HAP-1 (cell line): Measurements from ENCODE around the gene DTNB.

Experiments used
- DNase-seq, 2 experiments: peaks; one replicate each; pipeline ENCODE4 v3.0.0-alpha.2; 2016 to 2020; ENCODE audit warnings: low spot score in 2 of 2
- H3K27me3 ChIP-seq: fragments of 250-450 bp; sonication (Bioruptor Pico); 2 replicates; pipeline ENCODE4 v1.5.1; 2020; ENCODE audit warnings: low read depth, mild to moderate bottlenecking, moderate library complexity
- H3K36me3 ChIP-seq: fragments of 250-450 bp; sonication (Bioruptor Pico); replicated peaks from 2 replicates; pipeline ENCODE4 v1.5.1; 2020; ENCODE audit warnings: mild to moderate bottlenecking
- H3K4me1 ChIP-seq: fragments of 250-450 bp; sonication (Bioruptor Pico); 2 replicates; pipeline ENCODE4 v1.5.1; 2020; ENCODE audit warnings: mild to moderate bottlenecking
- H3K4me3 ChIP-seq: fragments of 250-450 bp; sonication (Bioruptor Pico); 2 replicates; pipeline ENCODE4 v1.5.1; 2020; ENCODE audit warnings: mild to moderate bottlenecking, moderate library complexity
- H3K9me3 ChIP-seq: fragments of 250-450 bp; sonication (Bioruptor Pico); 2 replicates; pipeline ENCODE4 v1.5.1; 2020; ENCODE audit warnings: mild to moderate bottlenecking, moderate library complexity
- in situ Hi-C: fragments of 300-500 bp; cut with MboI; formaldehyde crosslinking; loops from 3 replicates; pipeline ENCODE4 v1.14.3; 2020; ENCODE audit warnings: low sequenced_read_pairs, inconsistent platforms, mixed read lengths

DTNB gene

GRCh38 chr2:25481381-25482300 lies 191.7 kb downstream of the DTNB start:
- no peak for DNase-seq
- in situ Hi-C loops, result no loop called here

GRCh38 chr2:25480561-25480960 lies 192.8 kb downstream of the DTNB start:
- in situ Hi-C loops, result no loop called here
- no peak overlapping the region for H3K4me3 ChIP-seq
- peaks cover 2% of the 10 kb centered on the region for H3K4me1 ChIP-seq
- no peaks in the 10 kb centered on the region for H3K36me3 ChIP-seq
- H3K9me3 ChIP-seq, result peaks cover 2% of the 10 kb centered on the region; the same call in 1 of the 2 replicates
- no peaks in the 10 kb centered on the region; the same call in 1 of the 2 replicates for H3K27me3 ChIP-seq
- DNase-seq, result no peak

More at GRCh38 chr2:25481381-25482300, 191.7 kb downstream of the DTNB start:
- H3K27me3 ChIP-seq, result no peaks in the 10 kb centered on the region; the same call in 1 of the 2 replicates
- no peaks in the 10 kb centered on the region for H3K9me3 ChIP-seq
- H3K4me1 ChIP-seq, result peaks cover 2% of the 10 kb centered on the region
- H3K4me3 ChIP-seq, result no peak overlapping the region
- no peaks in the 10 kb centered on the region for H3K36me3 ChIP-seq

- in situ Hi-C loops, result no loop called here
- Histone ChIP-seq H3K9me3 (peaks cover 2% of the 10 kb centered on the region; the same call in 1 of the 2 replicates), H3K4me3 (no peak overlapping the region), H3K36me3 (no peaks in the 10 kb centered on the region), H3K4me1 (peaks cover 2% of the 10 kb centered on the region), H3K27me3 (no peaks in the 10 kb centered on the region; the same call in 1 of the 2 replicates)
- no peak for DNase-seq
These were observed 193.6 kb downstream of the DTNB start for GRCh38 chr2:25479761-25480160.

- Histone ChIP-seq H3K27me3 (no peaks in the 10 kb centered on the region; the same call in 1 of the 2 replicates), H3K4me1 (peaks cover 2% of the 10 kb centered on the region), H3K9me3 (peaks cover 2% of the 10 kb centered on the region; the same call in 1 of the 2 replicates), H3K4me3 (no peak overlapping the region), H3K36me3 (no peaks in the 10 kb centered on the region)
- in situ Hi-C loops, result no loop called here
- no peak for DNase-seq
These were observed 194.6 kb downstream of the DTNB start for GRCh38 chr2:25478736-25479135.

- in situ Hi-C loops, result no loop called here
- DNase-seq, result peak; percentile 29 to 73
- H3K36me3 ChIP-seq, result no peaks in the 10 kb centered on the region
- no peak overlapping the region for H3K4me3 ChIP-seq
- peaks cover 2% of the 10 kb centered on the region; the same call in 1 of the 2 replicates for H3K9me3 ChIP-seq
- H3K27me3 ChIP-seq, result no peaks in the 10 kb centered on the region; the same call in 1 of the 2 replicates
- H3K4me1 ChIP-seq, result no peaks in the 10 kb centered on the region
These were observed 199.5 kb downstream of the DTNB start for GRCh38 chr2:25473758-25474340.

GRCh38 chr2:25473131-25473530 lies 200.2 kb downstream of the DTNB start:
- Histone ChIP-seq H3K4me3 (no peak overlapping the region), H3K36me3 (no peaks in the 10 kb centered on the region), H3K27me3 (no peaks in the 10 kb centered on the region; the same call in 1 of the 2 replicates), H3K9me3 (peaks cover 2% of the 10 kb centered on the region; the same call in 1 of the 2 replicates), H3K4me1 (no peaks in the 10 kb centered on the region)
- in situ Hi-C loops, result no loop called here
- no peak for DNase-seq

GRCh38 chr2:25470806-25471205 lies 202.6 kb downstream of the DTNB start:
- no peaks in the 10 kb centered on the region for H3K4me1 ChIP-seq
- DNase-seq, result no peak
- H3K27me3 ChIP-seq, result no peaks in the 10 kb centered on the region
- no peaks in the 10 kb centered on the region for H3K36me3 ChIP-seq
- peaks cover 2% of the 10 kb centered on the region; the same call in 1 of the 2 replicates for H3K9me3 ChIP-seq
- in situ Hi-C loops, result no loop called here
- no peak overlapping the region for H3K4me3 ChIP-seq

- no peaks in the 10 kb centered on the region for H3K36me3 ChIP-seq
- in situ Hi-C loops, result no loop called here
- H3K27me3 ChIP-seq, result no peaks in the 10 kb centered on the region
- no peaks in the 10 kb centered on the region for H3K9me3 ChIP-seq
- no peak for DNase-seq
- H3K4me1 ChIP-seq, result no peaks in the 10 kb centered on the region
- H3K4me3 ChIP-seq, result no peak overlapping the region
These were observed 205.6 kb downstream of the DTNB start for GRCh38 chr2:25467743-25468142.

GRCh38 chr2:25462021-25462420 lies 211.4 kb downstream of the DTNB start:
- DNase-seq, result no peak
- no peaks in the 10 kb centered on the region for H3K4me1 ChIP-seq
- in situ Hi-C loops, result no loop called here

GRCh38 chr2:25460261-25460905 lies 213.0 kb downstream of the DTNB start:
- no peaks in the 10 kb centered on the region for H3K4me1 ChIP-seq
- DNase-seq, result no peak
- in situ Hi-C loops, result no loop called here
- H3K36me3 ChIP-seq, result no peaks in the 10 kb centered on the region
- no peak overlapping the region for H3K4me3 ChIP-seq
- H3K9me3 ChIP-seq, result no peaks in the 10 kb centered on the region
- no peaks in the 10 kb centered on the region for H3K27me3 ChIP-seq

More at GRCh38 chr2:25462021-25462420, 211.4 kb downstream of the DTNB start:
- H3K9me3 ChIP-seq, result no peaks in the 10 kb centered on the region
- H3K36me3 ChIP-seq, result no peaks in the 10 kb centered on the region
- H3K27me3 ChIP-seq, result no peaks in the 10 kb centered on the region
- no peak overlapping the region for H3K4me3 ChIP-seq

- no peak for DNase-seq
- in situ Hi-C loops, result no loop called here
- no peaks in the 10 kb centered on the region for H3K4me1 ChIP-seq
- H3K36me3 ChIP-seq, result no peaks in the 10 kb centered on the region
- no peaks in the 10 kb centered on the region for H3K9me3 ChIP-seq
- no peak overlapping the region for H3K4me3 ChIP-seq
- no peaks in the 10 kb centered on the region for H3K27me3 ChIP-seq
These were observed 218.4 kb downstream of the DTNB start for GRCh38 chr2:25454824-25455611.

- in situ Hi-C loops, result no loop called here
- no peaks in the 10 kb centered on the region for H3K36me3 ChIP-seq
- H3K9me3 ChIP-seq, result no peaks in the 10 kb centered on the region
- no peak for DNase-seq
- no peaks in the 10 kb centered on the region for H3K4me1 ChIP-seq
- H3K4me3 ChIP-seq, result no peak overlapping the region
- no peaks in the 10 kb centered on the region for H3K27me3 ChIP-seq
These were observed 220.0 kb downstream of the DTNB start for GRCh38 chr2:25453199-25453905.
